HepG2 (cell line): ENCODE data around the gene FGF1.

ENCODE experiments used
- CBFB ChIP-seq: sonication (generic); formaldehyde crosslinking; IDR thresholded peaks from 2 replicates; pipeline ENCODE4 v1.4.0; 2020; ENCODE audit warnings: missing genetic modification reagents
- E2F2 ChIP-seq: sonication (generic); formaldehyde crosslinking; IDR thresholded peaks from 2 replicates; pipeline ENCODE4 v1.4.0; 2020; ENCODE audit warnings: missing genetic modification reagents, borderline replicate concordance
- GABPB1 ChIP-seq: IDR thresholded peaks from 2 replicates; pipeline ENCODE4 v1.6.1; 2016; ENCODE audit warnings: mild to moderate bottlenecking, missing genetic modification reagents, moderate library complexity, missing compliant biosample characterization
- SYNCRIP ChIP-seq: fragments of 200-400 bp; formaldehyde crosslinking; IDR thresholded peaks from 2 replicates; pipeline ENCODE4 v1.6.1; 2018; ENCODE audit warnings: mild to moderate bottlenecking, low read depth, low read length; ENCODE audit not compliant: insufficient read depth

GRCh38 chr5:142696379-142696778 is 10.5 kb upstream of the FGF1 start:
- TF ChIP-seq GABPB1 (no peak), CBFB (CRISPR knock-in tag) (no peak), SYNCRIP (no peak), E2F2 (CRISPR knock-in tag) (no peak)
